Retinal pigment epithelial cell (primary cell): ENCODE measurements around the gene ROBO1.
A peak's percentile ranks its signal among the peaks of the same experiment; 100 is the strongest.

Experiments used
- DNase-seq: peaks from one replicate; pipeline ENCODE4 v3.0.0-alpha.2; 2010; ENCODE audit warnings: low read depth
- H3K4me3 ChIP-seq: 2 replicates; pipeline ENCODE4 v1.5.1; 2011; ENCODE audit warnings: mild to moderate bottlenecking, low read length, control low read depth, moderate library complexity
- TF ChIP-seq, protein P1 (sequence below): conservative IDR thresholded peaks from 2 replicates; pipeline ENCODE4 v1.5.1; 2011; ENCODE audit warnings: low read depth, low read length, control low read depth, inconsistent platforms

ROBO1 gene

DNA sequence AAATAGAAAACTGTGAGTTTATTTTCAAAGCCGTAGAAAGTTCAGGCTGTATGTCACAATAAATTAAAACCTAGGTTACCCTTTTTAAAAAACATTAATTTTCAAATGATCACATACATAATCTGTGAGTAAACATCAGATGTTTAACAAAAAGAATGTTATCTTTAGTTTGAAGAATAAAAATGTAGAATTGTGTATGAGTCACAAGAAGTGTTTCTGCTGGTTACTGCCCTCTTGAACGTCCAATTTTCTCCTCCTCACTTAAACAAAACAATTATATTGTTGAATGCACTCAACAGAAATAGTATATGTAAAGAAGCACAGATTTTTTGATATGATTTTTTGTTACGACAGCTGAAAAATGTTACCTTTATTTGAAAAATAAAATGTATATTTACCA lies 855.1 kb downstream of the ROBO1 start:
- TF ChIP-seq, protein P1, sequence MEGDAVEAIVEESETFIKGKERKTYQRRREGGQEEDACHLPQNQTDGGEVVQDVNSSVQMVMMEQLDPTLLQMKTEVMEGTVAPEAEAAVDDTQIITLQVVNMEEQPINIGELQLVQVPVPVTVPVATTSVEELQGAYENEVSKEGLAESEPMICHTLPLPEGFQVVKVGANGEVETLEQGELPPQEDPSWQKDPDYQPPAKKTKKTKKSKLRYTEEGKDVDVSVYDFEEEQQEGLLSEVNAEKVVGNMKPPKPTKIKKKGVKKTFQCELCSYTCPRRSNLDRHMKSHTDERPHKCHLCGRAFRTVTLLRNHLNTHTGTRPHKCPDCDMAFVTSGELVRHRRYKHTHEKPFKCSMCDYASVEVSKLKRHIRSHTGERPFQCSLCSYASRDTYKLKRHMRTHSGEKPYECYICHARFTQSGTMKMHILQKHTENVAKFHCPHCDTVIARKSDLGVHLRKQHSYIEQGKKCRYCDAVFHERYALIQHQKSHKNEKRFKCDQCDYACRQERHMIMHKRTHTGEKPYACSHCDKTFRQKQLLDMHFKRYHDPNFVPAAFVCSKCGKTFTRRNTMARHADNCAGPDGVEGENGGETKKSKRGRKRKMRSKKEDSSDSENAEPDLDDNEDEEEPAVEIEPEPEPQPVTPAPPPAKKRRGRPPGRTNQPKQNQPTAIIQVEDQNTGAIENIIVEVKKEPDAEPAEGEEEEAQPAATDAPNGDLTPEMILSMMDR: no peak
- no peak for DNase-seq
- H3K4me3 ChIP-seq: no peak overlapping the region

DNA sequence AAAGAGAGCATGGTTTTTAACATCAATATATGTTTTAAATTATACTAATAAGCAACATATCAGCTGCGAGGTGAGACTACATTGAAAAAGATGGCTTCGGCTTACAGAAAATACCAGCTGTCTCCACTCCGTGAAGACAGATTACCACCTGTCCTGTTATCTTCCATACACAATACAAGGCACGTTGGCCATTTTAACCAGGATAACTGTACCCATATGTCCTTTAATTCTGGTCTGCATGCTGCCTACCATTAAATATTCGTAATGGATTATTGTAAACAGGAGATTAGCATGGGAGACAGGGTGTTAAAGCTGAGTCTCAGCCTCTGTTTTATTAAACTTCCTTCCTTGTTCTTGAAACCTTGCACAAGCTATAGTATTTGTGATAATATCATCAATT lies 855.5 kb downstream of the ROBO1 start:
- no peak for DNase-seq
- H3K4me3 ChIP-seq: no peak overlapping the region

DNA sequence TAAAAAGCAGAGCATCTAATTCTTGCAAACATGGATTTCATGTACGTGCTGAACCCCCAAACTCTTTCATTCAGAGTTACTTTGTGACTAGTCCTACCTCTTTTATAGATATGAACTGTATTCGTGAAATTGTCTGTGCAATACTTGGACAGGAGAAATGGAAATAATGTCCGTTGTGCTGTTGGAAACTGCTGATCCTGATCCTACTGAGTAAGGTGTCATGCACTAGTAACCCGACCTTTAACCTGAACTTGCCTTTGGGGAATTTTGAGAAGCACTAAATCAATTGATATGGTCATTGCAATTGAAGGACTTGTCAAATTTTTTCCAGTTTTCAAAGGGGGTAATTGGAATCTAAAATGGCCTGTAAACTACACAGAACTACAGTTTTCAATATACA lies 856.4 kb downstream of the ROBO1 start:
- DNase-seq: no peak
- no peak overlapping the region for H3K4me3 ChIP-seq
- TF ChIP-seq, protein P1: no peak

More for the DNA sequence above, 855.5 kb downstream of the ROBO1 start:
- TF ChIP-seq, protein P1: no peak

DNA sequence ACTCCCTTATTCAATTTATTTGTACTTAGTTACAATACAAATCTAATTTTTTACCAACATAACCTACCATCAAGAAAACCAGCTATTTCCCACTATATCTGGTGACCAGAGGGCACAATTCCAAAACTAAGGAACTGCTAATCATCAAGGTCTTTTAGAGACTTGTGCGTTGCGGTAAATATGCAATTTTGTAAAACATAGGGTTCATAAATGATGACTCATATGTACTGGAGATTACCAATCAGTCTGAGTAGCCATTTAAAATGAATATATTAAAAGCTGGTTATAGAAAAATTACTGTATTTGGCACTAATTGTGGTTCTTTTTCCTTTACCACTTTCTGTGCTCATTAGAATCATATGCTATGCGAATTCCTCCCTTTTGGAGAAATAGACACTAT lies 859.6 kb downstream of the ROBO1 start:
- TF ChIP-seq, protein P1: no peak
- peak; percentile 68 for DNase-seq

DNA sequence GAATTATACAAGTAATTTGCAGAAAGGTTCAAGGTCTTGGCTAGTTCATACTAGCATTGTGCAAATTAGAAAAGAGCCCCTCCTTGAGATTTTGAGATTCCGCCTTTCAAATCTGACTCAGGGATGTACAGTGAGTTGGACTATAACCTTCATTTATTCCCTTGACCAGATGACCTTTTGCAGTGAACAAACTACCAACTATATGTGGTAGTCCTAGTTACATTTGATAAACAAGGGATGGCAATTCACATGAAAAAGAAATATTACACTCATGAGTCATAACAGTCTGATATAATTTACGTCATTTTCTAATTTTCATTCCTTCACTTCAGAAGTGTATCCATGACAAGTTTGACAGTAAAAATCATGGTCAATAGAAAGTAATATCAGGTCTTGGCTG lies 860.4 kb downstream of the ROBO1 start:
- TF ChIP-seq, protein P1: no peak
- DNase-seq: peak; percentile 49

More for the DNA sequence above, 859.6 kb downstream of the ROBO1 start:
- H3K4me3 ChIP-seq: no peak overlapping the region

DNA sequence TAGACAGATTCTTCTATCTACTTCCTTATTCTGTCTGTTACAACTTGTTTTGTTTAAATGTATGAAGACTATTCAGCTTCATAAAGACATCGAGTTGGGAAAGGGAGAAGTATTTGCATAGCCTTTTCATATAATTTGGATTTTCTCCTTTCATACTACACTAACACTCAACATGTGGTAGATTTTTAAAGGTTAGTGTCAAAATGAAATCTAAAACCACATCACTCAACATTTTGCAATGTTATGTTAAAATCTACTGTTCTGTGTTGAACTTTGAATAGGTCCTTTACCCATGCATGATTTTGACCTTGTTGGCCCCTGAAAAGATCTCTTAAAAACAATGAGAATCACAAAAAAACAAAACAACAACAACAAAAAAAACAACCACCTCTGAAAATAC lies 860.9 kb downstream of the ROBO1 start:
- no peak overlapping the region for H3K4me3 ChIP-seq
- TF ChIP-seq, protein P1: no peak
- DNase-seq: no peak

More for the DNA sequence above, 860.4 kb downstream of the ROBO1 start:
- no peak overlapping the region for H3K4me3 ChIP-seq

DNA sequence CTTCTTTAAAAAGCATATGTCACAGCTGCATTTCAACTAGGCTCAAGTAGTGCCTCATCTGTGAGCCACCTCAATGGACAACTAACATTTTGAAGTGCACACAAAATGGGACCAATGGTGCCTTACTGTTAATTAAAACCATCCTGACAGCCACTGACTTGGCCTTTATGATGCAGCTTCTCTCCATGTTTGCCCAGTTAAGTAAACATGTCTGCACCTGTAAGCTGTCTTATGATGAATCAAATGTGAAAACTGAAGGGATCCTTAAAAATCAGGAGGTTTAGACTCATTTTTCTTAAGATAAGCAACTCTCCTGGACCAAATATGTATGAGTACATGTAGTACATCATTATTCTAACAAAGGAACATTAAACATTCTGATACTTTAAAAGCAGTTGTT lies 861.6 kb downstream of the ROBO1 start:
- no peak for DNase-seq
- TF ChIP-seq, protein P1: no peak

More for the DNA sequence above, 861.6 kb downstream of the ROBO1 start:
- no peak overlapping the region for H3K4me3 ChIP-seq
